DOHH2 (cell line): Measurements from ENCODE around the gene TTC22.

Experiments
- H3F3A ChIP-seq: fragments of 200-600 bp; sonication (generic), shearing (Covaris generic); 2 replicates; pipeline ENCODE4 v1.6.0; 2016; ENCODE audit warnings: antibody characterized with exemption, mild to moderate bottlenecking; ENCODE audit not compliant: control insufficient read depth, insufficient read depth
- H3K27ac ChIP-seq: fragments of 200-600 bp; sonication (generic); 2 replicates; pipeline ENCODE4 v1.5.1; 2014; ENCODE audit warnings: low read depth, mild to moderate bottlenecking, low read length, moderate library complexity
- H3K27me3 ChIP-seq: fragments of 200-600 bp; sonication (generic); 2 replicates; pipeline ENCODE4 v1.6.1; 2014; ENCODE audit warnings: mild to moderate bottlenecking, low read length, mixed read lengths; ENCODE audit not compliant: control insufficient read depth
- H3K36me3 ChIP-seq: fragments of 200-600 bp; sonication (generic); 2 replicates; pipeline ENCODE4 v1.6.1; 2014; ENCODE audit warnings: mild to moderate bottlenecking, low read length, moderate library complexity, mixed read lengths; ENCODE audit not compliant: control insufficient read depth
- H3K4me1 ChIP-seq: fragments of 200-600 bp; sonication (generic); 2 replicates; pipeline ENCODE4 v1.6.1; 2014; ENCODE audit warnings: mild to moderate bottlenecking, low read length, mixed read lengths; ENCODE audit not compliant: control insufficient read depth
- H3K4me2 ChIP-seq: fragments of 200-600 bp; sonication (generic); 2 replicates; pipeline ENCODE4 v1.6.0; 2014; ENCODE audit warnings: mild to moderate bottlenecking, low read length, moderate library complexity
- H3K4me3 ChIP-seq: fragments of 200-600 bp; sonication (generic); 2 replicates; pipeline ENCODE4 v1.5.1; 2014; ENCODE audit warnings: mild to moderate bottlenecking, low read length, mixed read lengths
- H3K79me2 ChIP-seq: fragments of 200-600 bp; sonication (generic); 2 replicates; pipeline ENCODE4 v1.6.1; 2014; ENCODE audit warnings: mild to moderate bottlenecking, low read length, mixed read lengths; ENCODE audit not compliant: control insufficient read depth
- H3K9me2 ChIP-seq: fragments of 200-600 bp; sonication (generic); replicated peaks from 2 replicates; pipeline ENCODE4 v1.6.1; 2014; ENCODE audit warnings: mild to moderate bottlenecking, low read length, mixed read lengths; ENCODE audit not compliant: control insufficient read depth
- H3K9me3 ChIP-seq: fragments of 200-600 bp; sonication (generic); 2 replicates; pipeline ENCODE4 v1.6.1; 2014; ENCODE audit warnings: antibody characterized with exemption, low read length, mixed read lengths; ENCODE audit not compliant: control insufficient read depth, insufficient read depth
- H4K20me1 ChIP-seq: fragments of 200-600 bp; sonication (generic); 2 replicates; pipeline ENCODE4 v1.6.0; 2014; ENCODE audit warnings: low read depth, mild to moderate bottlenecking, antibody characterized with exemption, low read length, moderate library complexity; ENCODE audit not compliant: control insufficient read depth, insufficient read depth
- EZH2phosphoT487 ChIP-seq: fragments of 200-600 bp; sonication (generic); IDR thresholded peaks from 2 replicates; pipeline ENCODE4 v1.6.1; 2017; ENCODE audit warnings: borderline replicate concordance, mild to moderate bottlenecking, antibody characterized with exemption, low read length, moderate library complexity, mixed read lengths
- TF ChIP-seq, protein P1 (sequence below): fragments of 200-600 bp; sonication (generic); IDR thresholded peaks from one replicate; pipeline ENCODE4 v1.5.1; 2014; ENCODE audit warnings: antibody characterized with exemption, mild to moderate bottlenecking, low read depth, low read length; ENCODE audit not compliant: poor library complexity, severe bottlenecking

Gene TTC22

GRCh38 chr1:54849219-54850068 lies 48.3 kb upstream of the TTC22 start:
- Histone ChIP-seq H3K79me2 (no peaks in the 10 kb centered on the region), H3K27ac (no peak overlapping the region), H3K4me3 (no peak overlapping the region), H3K4me2 (no peak overlapping the region), H4K20me1 (peaks cover 4% of the 10 kb centered on the region; the same call in 1 of the 2 replicates), H3K27me3 (no peaks in the 10 kb centered on the region), H3K4me1 (no peaks in the 10 kb centered on the region), H3K9me2 (no peaks in the 10 kb centered on the region), H3K9me3 (no peaks in the 10 kb centered on the region), H3K36me3 (peaks cover 74% of the 10 kb centered on the region), H3F3A (0 out of 2 replicates have a peak, but pooled peaks cover 2% of the 10 kb centered on the region)
- TF ChIP-seq, protein P1, sequence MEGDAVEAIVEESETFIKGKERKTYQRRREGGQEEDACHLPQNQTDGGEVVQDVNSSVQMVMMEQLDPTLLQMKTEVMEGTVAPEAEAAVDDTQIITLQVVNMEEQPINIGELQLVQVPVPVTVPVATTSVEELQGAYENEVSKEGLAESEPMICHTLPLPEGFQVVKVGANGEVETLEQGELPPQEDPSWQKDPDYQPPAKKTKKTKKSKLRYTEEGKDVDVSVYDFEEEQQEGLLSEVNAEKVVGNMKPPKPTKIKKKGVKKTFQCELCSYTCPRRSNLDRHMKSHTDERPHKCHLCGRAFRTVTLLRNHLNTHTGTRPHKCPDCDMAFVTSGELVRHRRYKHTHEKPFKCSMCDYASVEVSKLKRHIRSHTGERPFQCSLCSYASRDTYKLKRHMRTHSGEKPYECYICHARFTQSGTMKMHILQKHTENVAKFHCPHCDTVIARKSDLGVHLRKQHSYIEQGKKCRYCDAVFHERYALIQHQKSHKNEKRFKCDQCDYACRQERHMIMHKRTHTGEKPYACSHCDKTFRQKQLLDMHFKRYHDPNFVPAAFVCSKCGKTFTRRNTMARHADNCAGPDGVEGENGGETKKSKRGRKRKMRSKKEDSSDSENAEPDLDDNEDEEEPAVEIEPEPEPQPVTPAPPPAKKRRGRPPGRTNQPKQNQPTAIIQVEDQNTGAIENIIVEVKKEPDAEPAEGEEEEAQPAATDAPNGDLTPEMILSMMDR: no peak
- no peak for TF ChIP-seq EZH2phosphoT487

GRCh38 chr1:54848134-54848948 lies 47.2 kb upstream of the TTC22 start:
- no peak overlapping the region for H3K4me2 ChIP-seq
- no peaks in the 10 kb centered on the region for H3K9me3 ChIP-seq
- H3F3A ChIP-seq: 0 out of 2 replicates have a peak, but pooled peaks cover 2% of the 10 kb centered on the region
- no peaks in the 10 kb centered on the region for H3K4me1 ChIP-seq
- H3K4me3 ChIP-seq: no peak overlapping the region
- no peaks in the 10 kb centered on the region for H3K9me2 ChIP-seq
- no peaks in the 10 kb centered on the region for H3K79me2 ChIP-seq
- TF ChIP-seq, protein P1: peak; percentile 13
- no peak for TF ChIP-seq EZH2phosphoT487
- H3K27ac ChIP-seq: no peak overlapping the region
- no peaks in the 10 kb centered on the region for H3K27me3 ChIP-seq
- no peaks in the 10 kb centered on the region; the same call in 1 of the 2 replicates for H4K20me1 ChIP-seq
- H3K36me3 ChIP-seq: peaks cover 63% of the 10 kb centered on the region

- no peak overlapping the region for H3K4me3 ChIP-seq
- peaks cover 47% of the 10 kb centered on the region for H3K36me3 ChIP-seq
- H3K79me2 ChIP-seq: no peaks in the 10 kb centered on the region
- no peaks in the 10 kb centered on the region for H3K4me1 ChIP-seq
- H3K9me3 ChIP-seq: no peaks in the 10 kb centered on the region
- no peaks in the 10 kb centered on the region; the same call in 1 of the 2 replicates for H4K20me1 ChIP-seq
- TF ChIP-seq, protein P1: no peak
- no peak for TF ChIP-seq EZH2phosphoT487
- H3K4me2 ChIP-seq: no peak overlapping the region
- H3K27ac ChIP-seq: no peak overlapping the region
- H3K27me3 ChIP-seq: no peaks in the 10 kb centered on the region
- H3F3A ChIP-seq: 0 out of 2 replicates have a peak, but pooled peaks cover 2% of the 10 kb centered on the region
- no peaks in the 10 kb centered on the region for H3K9me2 ChIP-seq
Measured at GRCh38 chr1:54846716-54847284, 45.7 kb upstream of the TTC22 start.
